Stimulated activated CD8-positive, alpha-beta memory T cell treated with anti-CD3 and anti-CD28 coated beads, Interleukin-12 subunit alpha, Interleukin-12 subunit beta, amount 100 ng/mL, for 4 hours (primary cell): Measurements from ENCODE around the gene KIF13A.
"Not testable (repeated sequence)": the region's sequence is repeated elsewhere in the genome, so short reads cannot be mapped to it uniquely, and the experiment has no call there.

ENCODE experiments used
- DNase-seq: peaks from one replicate; pipeline ENCODE4 v3.0.0-alpha.2; 2020; ENCODE audit warnings: low read depth

The KIF13A gene

DNA sequence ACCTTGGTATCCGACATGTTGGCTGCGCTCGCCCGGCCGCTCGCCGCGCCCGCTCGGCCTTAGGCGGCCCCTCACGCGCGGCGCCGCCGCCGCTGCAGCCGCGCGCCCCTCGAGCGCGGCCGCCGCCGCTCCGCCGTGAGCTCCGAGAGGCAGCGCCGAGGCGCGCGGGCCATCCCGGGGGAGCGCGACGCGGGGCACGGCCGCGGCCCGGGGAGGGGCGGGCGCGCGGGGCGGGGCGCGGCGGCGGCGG lies at the start of gene KIF13A:
Gene KIF13A, minus strand, starts transcription at position 189 of the 250 bp plus-strand sequence. Its CDS starts 172 bp downstream, at position 17.
- no peak for DNase-seq

GRCh38 chr6:18036781-18037180 lies 49.3 kb upstream of the KIF13A start:
- no peak for DNase-seq

DNA sequence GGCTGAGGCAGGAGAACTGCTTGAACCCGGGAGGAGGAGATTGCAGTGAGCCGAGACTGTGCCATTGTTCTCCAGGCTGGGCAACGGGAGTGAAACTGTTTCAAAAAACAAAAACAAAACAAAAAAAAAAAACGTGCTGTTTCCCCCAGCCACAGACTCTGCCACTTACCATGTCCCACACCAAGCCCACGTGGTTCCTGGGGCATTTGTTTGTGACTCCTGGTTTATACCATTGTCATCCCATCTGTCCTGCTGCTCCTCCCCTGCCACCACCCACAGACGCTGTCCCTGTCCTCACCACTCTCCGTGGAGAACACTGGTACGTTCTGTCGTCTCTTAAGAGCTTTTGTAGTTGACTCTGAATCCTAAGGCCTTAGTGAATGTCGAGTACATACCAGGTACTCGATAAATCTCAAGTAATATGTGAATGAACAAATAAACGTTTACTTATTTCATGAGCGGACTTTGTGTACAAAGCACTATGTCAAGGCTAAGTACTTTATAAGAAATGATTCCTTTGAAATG lies 48.0 kb upstream of the KIF13A start:
- no peak for DNase-seq

- no peak for DNase-seq
Measured at GRCh38 chr6:18034798-18035202, 47.4 kb upstream of the KIF13A start.

DNA sequence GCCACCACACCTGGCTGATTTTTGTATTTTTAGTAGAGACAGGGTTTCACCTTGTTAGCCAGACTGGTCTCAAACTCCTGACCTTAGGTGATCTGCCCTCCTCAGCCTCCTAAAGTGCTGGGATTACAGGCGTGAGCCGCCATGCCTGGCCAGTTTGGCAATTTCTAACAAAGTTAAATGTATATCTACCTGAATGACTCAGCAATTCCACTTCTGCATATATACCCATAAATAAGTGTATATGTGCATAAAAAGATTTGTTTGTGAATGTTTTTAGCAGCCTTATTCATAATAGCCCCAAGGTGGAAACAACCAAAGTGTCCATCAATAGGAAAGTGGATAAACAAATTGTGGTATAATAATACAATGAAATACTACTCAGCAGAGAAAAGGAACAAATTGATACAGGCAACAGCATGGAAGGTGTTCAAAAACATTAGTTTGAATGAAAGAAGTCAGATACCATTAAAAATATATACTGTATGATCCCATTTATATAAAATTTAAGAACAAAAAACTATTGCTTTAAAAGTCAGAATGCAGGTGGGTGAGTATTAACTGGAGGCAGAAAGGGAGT lies 44.3 kb upstream of the KIF13A start:
- no peak for DNase-seq

- DNase-seq = no peak
Measured at GRCh38 chr6:18031189-18031588, 43.8 kb upstream of the KIF13A start.

GRCh38 chr6:18028332-18028731 lies 40.9 kb upstream of the KIF13A start:
- DNase-seq = no peak

DNA sequence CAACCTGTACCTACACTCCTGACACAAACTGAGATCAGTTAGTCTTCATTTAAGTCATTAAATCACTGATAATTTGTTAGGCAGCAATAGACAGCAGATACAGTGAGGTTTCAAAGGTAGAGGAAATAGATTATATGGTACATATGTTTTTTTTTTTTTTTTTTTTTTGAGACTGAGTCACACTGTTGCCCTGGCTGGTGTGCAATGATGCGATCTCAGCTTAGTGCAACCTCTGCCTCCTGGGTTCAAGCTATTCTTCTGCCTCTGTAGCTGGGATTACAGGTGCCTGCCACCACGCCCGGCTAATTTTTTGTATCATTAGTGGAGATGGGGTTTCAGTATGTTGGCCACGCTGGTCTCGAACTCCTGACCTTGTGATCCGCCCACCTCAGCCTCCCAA lies 38.2 kb upstream of the KIF13A start:
- DNase-seq = no peak

GRCh38 chr6:18024876-18025275 lies 37.4 kb upstream of the KIF13A start:
- no peak for DNase-seq

GRCh38 chr6:18023891-18024290 lies 36.5 kb upstream of the KIF13A start:
- no peak for DNase-seq

- no peak for DNase-seq
Measured at GRCh38 chr6:18022398-18023231, 35.2 kb upstream of the KIF13A start.

GRCh38 chr6:18021166-18021850 lies 33.9 kb upstream of the KIF13A start:
- DNase-seq = no peak

DNA sequence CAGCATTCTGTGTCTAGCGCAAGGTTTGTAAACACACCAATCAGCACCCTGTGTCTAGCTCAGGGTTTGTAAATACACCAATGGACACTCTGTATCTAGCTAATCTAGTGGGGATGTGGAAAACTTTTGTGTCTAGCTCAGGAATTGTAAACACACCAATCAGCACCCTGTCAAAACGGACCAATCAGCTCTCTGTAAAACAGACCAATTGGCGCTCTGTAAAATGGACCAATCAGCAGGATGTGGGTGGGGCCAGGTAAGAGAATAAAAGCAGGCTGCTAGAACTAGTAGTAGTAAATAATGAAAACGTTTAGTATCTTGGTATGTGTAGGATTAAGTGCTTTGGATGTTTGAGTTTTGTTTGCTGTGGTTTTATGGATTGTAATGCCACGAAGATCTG lies 33.1 kb upstream of the KIF13A start:
- not testable (repeated sequence) for DNase-seq

- no peak for DNase-seq
Measured at GRCh38 chr6:18019539-18020534, 32.4 kb upstream of the KIF13A start.

DNA sequence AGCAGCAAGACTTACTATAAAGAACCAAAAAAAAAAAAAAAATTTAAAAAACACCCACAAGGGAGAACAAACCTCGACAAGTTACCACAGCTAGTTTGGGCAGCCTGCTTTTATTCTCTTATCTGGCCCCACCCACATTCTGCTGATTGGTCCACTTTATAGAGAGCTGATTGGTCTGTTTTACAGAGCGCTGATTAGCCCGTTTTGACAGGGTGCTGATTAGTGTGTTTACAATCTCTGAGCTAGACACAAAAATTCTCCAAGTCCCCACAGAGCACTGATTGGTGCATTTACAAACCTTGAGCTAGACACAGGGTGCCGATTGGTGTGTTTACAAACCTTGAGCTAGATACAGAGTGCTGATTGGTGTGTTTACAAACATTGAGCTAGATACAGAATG lies 31.7 kb upstream of the KIF13A start:
- DNase-seq = not testable (repeated sequence)

DNA sequence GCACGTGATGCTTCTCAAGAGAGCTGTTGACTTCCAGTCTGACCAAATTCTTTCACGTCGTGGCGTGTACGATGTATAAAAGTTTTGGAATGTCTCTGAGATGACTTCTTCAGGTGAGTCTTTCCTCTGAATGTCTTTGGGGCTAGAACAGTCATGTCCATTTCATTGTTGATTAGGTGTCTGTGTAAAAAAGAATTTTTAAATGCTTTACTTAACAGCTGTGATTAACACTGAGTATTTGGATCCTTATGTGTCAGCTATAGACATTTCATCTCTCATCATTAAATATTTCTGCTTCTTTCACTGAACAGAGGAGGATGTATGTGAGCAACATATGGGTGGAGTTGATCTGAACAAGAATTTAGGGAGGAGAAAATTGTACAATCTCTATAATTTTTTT lies 29.3 kb upstream of the KIF13A start:
- DNase-seq = no peak

DNA sequence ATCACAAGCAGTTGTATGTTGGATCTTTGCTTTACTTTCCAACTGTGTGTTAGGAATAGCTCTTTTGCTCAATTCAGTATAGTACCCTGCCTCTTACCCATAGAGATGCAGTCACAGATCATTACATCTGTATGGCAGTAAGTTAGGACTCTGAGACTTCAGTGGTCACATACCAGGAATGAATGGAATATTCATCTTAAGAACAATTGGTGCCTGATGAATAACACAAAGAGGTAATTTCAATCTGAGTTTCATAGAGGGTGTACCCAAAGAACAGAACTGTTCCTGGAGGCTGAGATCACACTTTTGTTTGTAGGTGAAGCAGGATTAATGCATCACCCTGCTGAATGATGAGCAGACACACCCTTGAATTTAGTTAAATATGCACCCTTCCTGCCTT lies 28.7 kb upstream of the KIF13A start:
- no peak for DNase-seq

GRCh38 chr6:18011287-18011686 lies 23.9 kb upstream of the KIF13A start:
- no peak for DNase-seq

DNA sequence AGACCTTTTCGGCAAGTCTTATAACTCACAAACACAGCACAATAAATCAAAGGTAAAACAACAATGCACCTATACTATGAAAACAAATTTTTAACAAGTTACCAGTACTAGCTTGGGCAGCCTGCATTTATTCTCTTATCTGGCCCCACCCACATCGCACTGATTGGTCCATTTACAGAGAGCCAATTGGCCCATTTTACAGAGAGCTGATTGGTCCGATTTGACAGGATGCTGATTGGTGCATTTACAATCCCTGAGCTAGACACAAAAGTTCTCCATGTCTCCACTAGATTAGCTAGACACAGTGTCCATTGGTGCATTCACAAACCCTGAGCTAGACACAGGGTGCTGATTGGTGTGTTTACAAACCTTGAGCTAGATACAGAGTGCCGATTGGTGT lies 23.1 kb upstream of the KIF13A start:
- DNase-seq = not testable (repeated sequence)

- DNase-seq = no peak
Measured at GRCh38 chr6:18004256-18004985, 17.0 kb upstream of the KIF13A start.

GRCh38 chr6:17999425-17999824 lies 12.0 kb upstream of the KIF13A start:
- no peak for DNase-seq
